DND-41 (cell line): ENCODE measurements around the gene BMERB1.

ENCODE experiments used
- EZH2 ChIP-seq: IDR thresholded peaks from 3 replicates; pipeline ENCODE4 v1.6.1; 2012; ENCODE audit warnings: borderline replicate concordance, low read depth, mild to moderate bottlenecking, moderate library complexity, low read length, inconsistent platforms; ENCODE audit not compliant: severe bottlenecking
- TF ChIP-seq, protein P1 (sequence below): IDR thresholded peaks from 2 replicates; pipeline ENCODE4 v1.5.1; 2012; ENCODE audit warnings: borderline replicate concordance, low read length, moderate library complexity, mild to moderate bottlenecking; ENCODE audit not compliant: poor library complexity, severe bottlenecking; ENCODE audit errors: extremely low read depth

GRCh38 chr16:15492091-15492740, 57.8 kb downstream of the BMERB1 start:
- TF ChIP-seq, protein P1, sequence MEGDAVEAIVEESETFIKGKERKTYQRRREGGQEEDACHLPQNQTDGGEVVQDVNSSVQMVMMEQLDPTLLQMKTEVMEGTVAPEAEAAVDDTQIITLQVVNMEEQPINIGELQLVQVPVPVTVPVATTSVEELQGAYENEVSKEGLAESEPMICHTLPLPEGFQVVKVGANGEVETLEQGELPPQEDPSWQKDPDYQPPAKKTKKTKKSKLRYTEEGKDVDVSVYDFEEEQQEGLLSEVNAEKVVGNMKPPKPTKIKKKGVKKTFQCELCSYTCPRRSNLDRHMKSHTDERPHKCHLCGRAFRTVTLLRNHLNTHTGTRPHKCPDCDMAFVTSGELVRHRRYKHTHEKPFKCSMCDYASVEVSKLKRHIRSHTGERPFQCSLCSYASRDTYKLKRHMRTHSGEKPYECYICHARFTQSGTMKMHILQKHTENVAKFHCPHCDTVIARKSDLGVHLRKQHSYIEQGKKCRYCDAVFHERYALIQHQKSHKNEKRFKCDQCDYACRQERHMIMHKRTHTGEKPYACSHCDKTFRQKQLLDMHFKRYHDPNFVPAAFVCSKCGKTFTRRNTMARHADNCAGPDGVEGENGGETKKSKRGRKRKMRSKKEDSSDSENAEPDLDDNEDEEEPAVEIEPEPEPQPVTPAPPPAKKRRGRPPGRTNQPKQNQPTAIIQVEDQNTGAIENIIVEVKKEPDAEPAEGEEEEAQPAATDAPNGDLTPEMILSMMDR, result no peak
- no peak for TF ChIP-seq EZH2
